PC-3 (cell line): ENCODE measurements around the gene TSPAN4. TPM values are rescaled to one million over a fixed set of nuclear protein-coding genes. Genes with fewer than 3 reads are reported as not detected.

Experiments
- ATAC-seq: fragments of 200-7000 bp; cut with Tn5 transposase; 2 replicates; pipeline ENCODE4 v1.9.1; 2020; ENCODE audit warnings: mild to moderate bottlenecking, moderate library complexity
- BruUV-seq: library from RNA; stranded (reverse); fragments of 400-500 nt; replicated peaks from 2 replicates; lab custom pipeline; 2021; lab: Mats Ljungman, UMichigan
- CTCF ChIA-PET: fragments of 300-600 bp; sonication (Branson Sonifier 250); formaldehyde crosslinking; loops from one replicate; lab custom pipeline; 2022; ENCODE audit warnings: antibody characterized with exemption; lab: Charles Lee
- POLR2A ChIA-PET: fragments of 300-600 bp; sonication (Branson Sonifier 250); formaldehyde crosslinking; loops from one replicate; lab custom pipeline; 2022; ENCODE audit warnings: antibody characterized with exemption; ENCODE audit not compliant: unreplicated experiment; lab: Charles Lee
- DNase-seq: peaks from one replicate; pipeline ENCODE4 v3.0.0-alpha.2; 2015
- H2AFZ ChIP-seq: fragments of 300-600 bp; sonication (generic); 2 replicates; pipeline ENCODE4 v1.6.0; 2016; ENCODE audit warnings: antibody characterized with exemption, low read length
- H3F3A ChIP-seq: fragments of 300-600 bp; sonication (generic); one replicate; pipeline ENCODE4 v1.6.0; 2017; ENCODE audit warnings: antibody characterized with exemption, low read length, control low read depth, mild to moderate bottlenecking; ENCODE audit not compliant: unreplicated experiment
- H3K27ac ChIP-seq: fragments of 300-600 bp; sonication (generic); 2 replicates; pipeline ENCODE4 v1.5.1; 2016; ENCODE audit warnings: mild to moderate bottlenecking, low read length
- H3K27me3 ChIP-seq: fragments of 300-600 bp; sonication (generic); 2 replicates; pipeline ENCODE4 v1.6.1; 2016; ENCODE audit warnings: low read length, mixed read lengths
- H3K36me3 ChIP-seq: fragments of 300-600 bp; sonication (generic); 2 replicates; pipeline ENCODE4 v1.6.1; 2016; ENCODE audit warnings: low read depth, mixed run types, low read length, mixed read lengths
- H3K4me1 ChIP-seq: fragments of 300-600 bp; sonication (generic); 2 replicates; pipeline ENCODE4 v1.5.1; 2016; ENCODE audit warnings: low read length; ENCODE audit not compliant: insufficient read depth
- H3K4me2 ChIP-seq: fragments of 300-600 bp; sonication (generic); 2 replicates; pipeline ENCODE4 v1.6.0; 2016; ENCODE audit warnings: low read length
- H3K4me3 ChIP-seq: fragments of 300-600 bp; sonication (generic); 2 replicates; pipeline ENCODE4 v1.5.1; 2016; ENCODE audit warnings: mild to moderate bottlenecking, low read length, mixed read lengths
- H3K79me2 ChIP-seq: fragments of 300-600 bp; sonication (generic); 2 replicates; pipeline ENCODE4 v1.6.1; 2017; ENCODE audit warnings: low read length, mixed read lengths
- H3K9ac ChIP-seq: fragments of 300-600 bp; sonication (generic); 2 replicates; pipeline ENCODE4 v1.6.0; 2016; ENCODE audit warnings: mild to moderate bottlenecking, low read length
- H3K9me2 ChIP-seq: fragments of 300-600 bp; sonication (generic); replicated peaks from 2 replicates; pipeline ENCODE4 v1.6.1; 2016; ENCODE audit warnings: mixed run types, low read length, mixed read lengths
- H3K9me3 ChIP-seq: fragments of 300-600 bp; sonication (generic); 2 replicates; pipeline ENCODE4 v1.6.1; 2016; ENCODE audit warnings: low read length, mixed read lengths
- H4K20me1 ChIP-seq: fragments of 300-600 bp; sonication (generic); 2 replicates; pipeline ENCODE4 v1.6.1; 2016; ENCODE audit warnings: low read length, mixed read lengths
- EZH2 ChIP-seq: fragments of 300-600 bp; sonication (generic); IDR thresholded peaks from one replicate; pipeline ENCODE4 v1.6.1; 2017; ENCODE audit warnings: antibody characterized with exemption, mild to moderate bottlenecking, low read length; ENCODE audit not compliant: unreplicated experiment
- EZH2phosphoT487 ChIP-seq: fragments of 300-600 bp; sonication (generic); IDR thresholded peaks from 2 replicates; pipeline ENCODE4 v1.6.1; 2018; ENCODE audit warnings: mild to moderate bottlenecking, antibody characterized with exemption, low read length, borderline replicate concordance
- intact Hi-C: fragments of 100-400 bp; cut with micrococcal nuclease; formaldehyde crosslinking; loops from 2 replicates; pipeline ENCODE4 v1.9.0; 2023
- total RNA-seq: library from RNA; depleted of rRNA; stranded (reverse); fragments of >200 nt; gene quantifications from 2 replicates; pipeline ENCODE4 v1.2.3, GENCODE V29; 2014
- TF ChIP-seq, protein P1 (sequence below): fragments of 300-600 bp; sonication (generic); conservative IDR thresholded peaks from 2 replicates; pipeline ENCODE4 v1.5.1; 2017; ENCODE audit warnings: antibody characterized with exemption, low read depth, mild to moderate bottlenecking, low read length

Gene TSPAN4
- total RNA-seq, 1 experiment from 2014 or later: 121 TPM

DNA sequence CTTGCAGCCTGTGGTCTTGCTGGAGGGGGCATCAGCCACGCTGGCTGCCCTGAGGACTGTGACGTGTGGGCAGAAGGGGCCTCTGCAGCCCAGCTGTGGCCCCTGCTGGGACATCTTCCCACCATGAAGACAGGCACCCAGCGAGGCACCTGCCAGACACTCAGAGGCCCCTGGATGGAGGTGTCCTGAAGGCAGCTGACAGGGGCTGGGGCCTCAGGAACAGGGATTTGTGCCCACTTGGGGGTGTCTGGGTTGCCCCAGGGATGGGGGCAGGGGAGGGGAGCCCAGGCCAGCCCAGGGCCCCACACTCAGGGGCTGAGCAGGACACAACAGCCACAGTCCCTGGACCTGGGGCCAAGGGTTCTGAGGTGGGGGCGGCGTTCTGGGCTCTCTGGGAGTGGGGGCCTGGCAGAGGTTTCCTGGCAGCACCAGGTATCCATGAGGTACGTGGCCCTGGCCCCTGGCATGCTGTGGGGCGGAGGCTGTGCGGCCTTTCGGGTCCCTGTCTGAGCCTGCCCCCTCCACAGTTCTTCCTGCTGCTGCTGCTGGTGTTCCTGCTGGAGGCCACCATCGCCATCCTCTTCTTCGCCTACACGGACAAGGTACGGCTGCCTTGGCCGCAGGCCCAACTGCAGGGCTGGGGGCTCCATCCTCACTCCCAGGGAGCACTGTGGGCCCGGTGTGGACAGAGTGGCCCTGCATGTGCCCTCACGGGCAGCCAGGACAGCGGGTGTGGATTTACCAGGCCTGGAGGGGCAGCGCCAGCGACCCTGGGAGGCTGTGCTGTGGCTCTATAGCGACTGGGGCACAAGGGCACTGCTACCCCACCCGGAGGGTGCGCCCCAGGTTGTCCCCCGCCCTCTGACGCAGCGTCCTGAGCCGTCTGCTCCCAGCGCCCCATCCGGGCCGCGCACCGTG, 21.5 kb downstream of the TSPAN4 start:
- H2AFZ ChIP-seq: no peak overlapping the region
- no peak for DNase-seq
- no peaks in the 10 kb centered on the region for H4K20me1 ChIP-seq
- no peak overlapping the region for H3K4me2 ChIP-seq
- H3K27ac ChIP-seq: no peak overlapping the region
- no peaks in the 10 kb centered on the region for H3K36me3 ChIP-seq
- no peaks in the 10 kb centered on the region for H3K79me2 ChIP-seq
- no peak for ATAC-seq
- no peaks in the 10 kb centered on the region for H3F3A ChIP-seq
- H3K4me1 ChIP-seq: no peaks in the 10 kb centered on the region
- H3K9ac ChIP-seq: no peak overlapping the region
- intact Hi-C loops: no loop called here
- TF ChIP-seq, protein P1, sequence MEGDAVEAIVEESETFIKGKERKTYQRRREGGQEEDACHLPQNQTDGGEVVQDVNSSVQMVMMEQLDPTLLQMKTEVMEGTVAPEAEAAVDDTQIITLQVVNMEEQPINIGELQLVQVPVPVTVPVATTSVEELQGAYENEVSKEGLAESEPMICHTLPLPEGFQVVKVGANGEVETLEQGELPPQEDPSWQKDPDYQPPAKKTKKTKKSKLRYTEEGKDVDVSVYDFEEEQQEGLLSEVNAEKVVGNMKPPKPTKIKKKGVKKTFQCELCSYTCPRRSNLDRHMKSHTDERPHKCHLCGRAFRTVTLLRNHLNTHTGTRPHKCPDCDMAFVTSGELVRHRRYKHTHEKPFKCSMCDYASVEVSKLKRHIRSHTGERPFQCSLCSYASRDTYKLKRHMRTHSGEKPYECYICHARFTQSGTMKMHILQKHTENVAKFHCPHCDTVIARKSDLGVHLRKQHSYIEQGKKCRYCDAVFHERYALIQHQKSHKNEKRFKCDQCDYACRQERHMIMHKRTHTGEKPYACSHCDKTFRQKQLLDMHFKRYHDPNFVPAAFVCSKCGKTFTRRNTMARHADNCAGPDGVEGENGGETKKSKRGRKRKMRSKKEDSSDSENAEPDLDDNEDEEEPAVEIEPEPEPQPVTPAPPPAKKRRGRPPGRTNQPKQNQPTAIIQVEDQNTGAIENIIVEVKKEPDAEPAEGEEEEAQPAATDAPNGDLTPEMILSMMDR: no peak
- TF ChIP-seq EZH2phosphoT487 (no peak), EZH2 (no peak)
- H3K9me3 ChIP-seq: no peaks in the 10 kb centered on the region
- no TSS peak for BruUV-seq
- ChIA-PET CTCF (no interaction called here), POLR2A (no interaction called here)
- H3K9me2 ChIP-seq: no peaks in the 10 kb centered on the region
- H3K27me3 ChIP-seq: no peaks in the 10 kb centered on the region
- H3K4me3 ChIP-seq: no peak overlapping the region

DNA sequence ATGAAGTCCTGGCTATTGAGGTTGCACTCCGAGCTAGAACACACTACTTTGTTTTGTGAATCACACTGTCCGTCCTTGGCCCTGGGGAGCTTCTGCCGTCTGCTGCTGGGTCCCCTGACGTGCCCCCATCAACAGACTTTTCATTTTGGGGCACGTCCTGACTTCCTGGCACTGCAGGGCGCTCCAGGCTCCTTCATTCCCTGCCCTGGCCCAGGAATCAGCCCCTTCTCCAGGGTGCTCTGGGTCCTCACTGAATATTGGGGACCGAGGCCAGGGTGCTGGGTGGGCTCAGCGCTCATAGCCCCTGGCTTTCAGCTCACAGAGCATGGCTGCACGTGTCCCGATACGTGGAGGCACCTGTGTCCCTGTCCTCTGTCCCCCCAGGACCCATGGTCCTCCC, 22.2 kb downstream of the TSPAN4 start:
- no peaks in the 10 kb centered on the region for H3K9me3 ChIP-seq
- no peak for TF ChIP-seq EZH2
- TF ChIP-seq, protein P1: no peak
- TF ChIP-seq EZH2phosphoT487: no peak
- DNase-seq: no peak

More for the DNA sequence above, 22.2 kb downstream of the TSPAN4 start:
- Histone ChIP-seq H3K36me3 (no peaks in the 10 kb centered on the region), H3F3A (no peaks in the 10 kb centered on the region), H4K20me1 (no peaks in the 10 kb centered on the region), H2AFZ (no peak overlapping the region), H3K27me3 (no peaks in the 10 kb centered on the region), H3K9me2 (no peaks in the 10 kb centered on the region), H3K4me1 (no peaks in the 10 kb centered on the region), H3K4me3 (no peak overlapping the region), H3K79me2 (no peaks in the 10 kb centered on the region), H3K27ac (no peak overlapping the region), H3K4me2 (no peak overlapping the region), H3K9ac (no peak overlapping the region)
- CTCF ChIA-PET: no interaction called here
- POLR2A ChIA-PET: no interaction called here
- intact Hi-C loops: no loop called here
- ATAC-seq: no peak
- no TSS peak for BruUV-seq
